ENCODE data around the gene NAV3.

- no peak for TF ChIP-seq CTCF (IDR thresholded peaks at IDR 0.05)
- TF ChIP-seq EZH2 (IDR thresholded peaks at IDR 0.05; ENCODE audit: borderline replicate concordance, insufficient read depth, low read depth, low read length, poor library complexity, severe bottlenecking), result no peak
These were observed 203.3 kb downstream of the NAV3 start for GRCh38 chr12:78034025-78034424.
